HepG2 (cell line): Measurements from ENCODE around the gene DCST2. TPM values are rescaled to one million over a fixed set of nuclear protein-coding genes. Genes with fewer than 3 reads are reported as not detected.
A peak's percentile ranks its signal among the peaks of the same experiment; 100 is the strongest.

Experiments
- ATAC-seq: fragments of 200-7000 bp; cut with Tn5 transposase; 3 replicates; pipeline ENCODE4 v1.9.1; 2020; ENCODE audit warnings: mild to moderate bottlenecking, moderate library complexity
- Bru-seq: library from RNA; stranded (reverse); fragments of 400-500 nt; gene quantifications from one replicate; lab custom pipeline; 2021; lab: Mats Ljungman, UMichigan
- BruChase-seq, 2 experiments: library from RNA; stranded (reverse); fragments of 400-500 nt; gene quantifications; one replicate each; lab custom pipeline; 2021; lab: Mats Ljungman, UMichigan
- BruUV-seq: library from RNA; stranded (reverse); fragments of 400-500 nt; replicated peaks from 2 replicates; lab custom pipeline; 2021; lab: Mats Ljungman, UMichigan
- CTCF ChIA-PET: fragments of 300-600 bp; formaldehyde crosslinking; extraction: SDS; loops from one replicate; lab custom pipeline; 2021; ENCODE audit warnings: low total read pairs, inconsistent platforms, low intra/inter-chr PET ratio; lab: Yijun Ruan, JAX
- POLR2A ChIA-PET: fragments of 350-600 bp; sonication (Branson Sonifier 250); formaldehyde crosslinking; loops from one replicate; lab custom pipeline; 2020; ENCODE audit warnings: antibody characterized with exemption, inconsistent platforms; lab: Yijun Ruan, JAX
- DNase-seq: peaks from one replicate; pipeline ENCODE4 v3.0.0-alpha.2; 2015; ENCODE audit warnings: low spot score
- FAIRE-seq: peaks from 3 replicates; lab custom pipeline; 2011; peaks lifted over from hg19 to GRCh38; lab: Jason Lieb, UNC
- H2AFZ ChIP-seq: one replicate; pipeline ENCODE4 v1.6.1; 2011; ENCODE audit warnings: low read length, inconsistent platforms
- H3K27ac ChIP-seq: fragments of 300-600 bp; 3 replicates; pipeline ENCODE4 v1.8.0; 2011; ENCODE audit warnings: mixed run types, mild to moderate bottlenecking, mixed read lengths, low read length, inconsistent platforms; ENCODE audit not compliant: insufficient read depth; ENCODE audit errors: extremely low read length
- H3K27me3 ChIP-seq, 2 experiments: fragments of 200-600 bp in 1 of 2; 2 replicates in 1 of 2; 3 replicates in 1 of 2; pipeline versions ENCODE4 v1.6.0 to v1.8.0; 2011; ENCODE audit warnings: low read length in 2 of 2, mild to moderate bottlenecking in 2 of 2, moderate library complexity in 2 of 2, inconsistent platforms in 1 of 2; ENCODE audit not compliant: insufficient read depth in 2 of 2, control insufficient read depth in 1 of 2
- H3K36me3 ChIP-seq, 2 experiments: fragments of 200-600 bp in 1 of 2; replicated peaks in 1 of 2; 2 replicates in 1 of 2; 3 replicates in 1 of 2; pipeline versions ENCODE4 v1.5.1 to v1.8.0; 2011; ENCODE audit warnings: low read length in 2 of 2, inconsistent platforms in 1 of 2; ENCODE audit not compliant: insufficient read depth in 2 of 2, control insufficient read depth in 1 of 2
- H3K4me1 ChIP-seq: 2 replicates; pipeline ENCODE4 v1.5.1; 2012; ENCODE audit warnings: low read length, inconsistent platforms; ENCODE audit not compliant: insufficient read depth
- H3K4me2 ChIP-seq: 2 replicates; pipeline ENCODE4 v1.6.0; 2011; ENCODE audit warnings: low read depth, low read length, inconsistent platforms
- H3K4me3 ChIP-seq, 3 experiments: fragments of 200-600 bp in 1 of 3; sonication (generic), shearing (Covaris generic) in 1 of 3; replicated peaks in 1 of 3; 2 replicates each; pipeline ENCODE4 v1.5.1; 2011 to 2016; ENCODE audit warnings: low read length in 3 of 3, inconsistent platforms in 2 of 3, low read depth in 2 of 3, mild to moderate bottlenecking in 2 of 3, control low read depth in 1 of 3, mixed read lengths in 1 of 3; ENCODE audit not compliant: insufficient read depth in 1 of 3
- H3K79me2 ChIP-seq: one replicate; pipeline ENCODE4 v1.6.1; 2011; ENCODE audit warnings: low read length, inconsistent platforms; ENCODE audit not compliant: insufficient read depth
- H3K9ac ChIP-seq: 2 replicates; pipeline ENCODE4 v1.6.0; 2011; ENCODE audit warnings: mild to moderate bottlenecking, low read depth, low read length, inconsistent platforms; ENCODE audit not compliant: insufficient read depth
- H3K9me3 ChIP-seq: 2 replicates; pipeline ENCODE4 v1.5.1; 2012; ENCODE audit warnings: mild to moderate bottlenecking, low read length
- H4K20me1 ChIP-seq: 2 replicates; pipeline ENCODE4 v1.6.0; 2011; ENCODE audit warnings: inconsistent platforms, mild to moderate bottlenecking, low read length, moderate library complexity; ENCODE audit not compliant: insufficient read depth
- BATF2 ChIP-seq: sonication (generic); formaldehyde crosslinking; IDR thresholded peaks from 2 replicates; pipeline ENCODE4 v1.8.0; 2022; ENCODE audit warnings: mild to moderate bottlenecking, missing genetic modification reagents, moderate library complexity
- JUND ChIP-seq: sonication (generic); formaldehyde crosslinking; IDR thresholded peaks from 2 replicates; pipeline ENCODE4 v1.8.0; 2022; ENCODE audit warnings: mild to moderate bottlenecking, missing genetic modification reagents
- PLRG1 ChIP-seq: fragments of 450-650 bp; conservative IDR thresholded peaks from 2 replicates; pipeline ENCODE4 v1.6.1; 2016
- RERE ChIP-seq: IDR thresholded peaks from 2 replicates; pipeline ENCODE4 v1.6.1; 2016; ENCODE audit warnings: low read depth, missing genetic modification reagents, missing compliant biosample characterization
- RORA ChIP-seq: sonication (generic); formaldehyde crosslinking; IDR thresholded peaks from 2 replicates; pipeline ENCODE4 v1.5.0; 2020; ENCODE audit warnings: mild to moderate bottlenecking, missing genetic modification reagents, moderate library complexity
- ZBTB10 ChIP-seq: sonication (generic); formaldehyde crosslinking; IDR thresholded peaks from 2 replicates; pipeline ENCODE4 v1.4.0; 2020; ENCODE audit warnings: missing genetic modification reagents, borderline replicate concordance
- ZBTB2 ChIP-seq: sonication (generic); formaldehyde crosslinking; IDR thresholded peaks from 2 replicates; pipeline ENCODE4 v1.8.0; 2022; ENCODE audit warnings: low read depth, missing genetic modification reagents
- ZNF207 ChIP-seq: fragments of 450-650 bp; IDR thresholded peaks from 2 replicates; pipeline ENCODE4 v1.6.1; 2016; ENCODE audit warnings: antibody characterized with exemption, borderline replicate concordance
- WGBS: methylation state at CpG from one replicate; pipeline ENCODE4 v1.1.6; 2017; ENCODE audit warnings: low lambda C conversion rate; 5-methylcytosine and 5-hydroxymethylcytosine counted together
- in situ Hi-C: cut with HindIII; loops from 2 replicates; pipeline ENCODE4 v1.10.0; 2017; ENCODE audit warnings: low pct_unique_long_range_greater_than_20kb; ENCODE audit not compliant: extremely low pct_ligation_motif_present
- intact Hi-C: fragments of 100-400 bp; cut with micrococcal nuclease; formaldehyde crosslinking; loops from one replicate; pipeline ENCODE4 v1.10.0; 2022; ENCODE audit not compliant: unreplicated experiment
- long read RNA-seq, 2 experiments: library from RNA in 1 of 2; library from polyadenylated mRNA in 1 of 2; stranded (forward) in 1 of 2; unstranded in 1 of 2; transcript quantifications; one replicate each; pipeline ENCODE4 v2.0.0, GENCODE V29; 2019 to 2022
- polyA minus RNA-seq, 3 experiments: library from RNA; depleted of rRNA, polyadenylated mRNA; stranded (reverse); fragments of >200 nt; gene quantifications; 2 replicates each; pipeline ENCODE4 v1.2.3, GENCODE V29; 2011; ENCODE audit warnings: low replicate concordance in 1 of 3
- polyA plus RNA-seq, 8 experiments: library from polyadenylated mRNA; depleted of rRNA in 3 of 8; stranded (reverse) in 7 of 8; unstranded in 1 of 8; fragments of >200 nt; fragmentation: Illumina TruSeq in 4 of 8; extraction: Trizol in 4 of 8; gene quantifications; 2 replicates each; pipeline versions ENCODE4 v1.2.1 to v1.2.3, GENCODE V29; 2011 to 2016; ENCODE audit warnings: low read depth in 4 of 8, missing spikeins in 1 of 8, mixed read lengths in 1 of 8; ENCODE audit not compliant: insufficient read depth in 1 of 8
- total RNA-seq, 5 experiments: library from RNA; depleted of rRNA; stranded (reverse); fragments of >200 nt; fragmentation: Illumina TruSeq; extraction: Trizol; gene quantifications; 2 replicates each; pipeline ENCODE4 v1.2.3, GENCODE V29; 2016; ENCODE audit warnings: low read depth in 1 of 5

The DCST2 gene
- not detected in 2 replicates for total RNA-seq (2016; rRNA removed; fragmentation: Illumina TruSeq; extraction: Trizol)
- not detected in 2 replicates for total RNA-seq (2016; cell fraction: cytosol; rRNA removed; fragmentation: Illumina TruSeq; extraction: Trizol; ENCODE audit: low read depth)
- total RNA-seq (2016; cell fraction: insoluble cytoplasmic fraction; rRNA removed; fragmentation: Illumina TruSeq; extraction: Trizol): not detected in 2 replicates
- total RNA-seq (2016; cell fraction: membrane; rRNA removed; fragmentation: Illumina TruSeq; extraction: Trizol): not detected in 2 replicates
- total RNA-seq (2016; cell fraction: nucleus; rRNA removed; fragmentation: Illumina TruSeq; extraction: Trizol): not detected in 2 replicates
- 0.74 and 0.80 TPM in 2 replicates for polyA plus RNA-seq (2011; rRNA removed)
- polyA plus RNA-seq (2011; cell fraction: cytosol; rRNA removed): 0.17 and 0.19 TPM in 2 replicates
- 7.8 and 11.4 TPM in 2 replicates for polyA plus RNA-seq (2011; cell fraction: nucleus; rRNA removed)
- polyA plus RNA-seq (2012): 0.35 and 1.6 TPM in 2 replicates
- 0.29 TPM in 1 of 2 replicates, not detected in the other for polyA plus RNA-seq (2016; cell fraction: cytosol; fragmentation: Illumina TruSeq; extraction: Trizol; ENCODE audit: low read depth)
- polyA plus RNA-seq (2016; cell fraction: insoluble cytoplasmic fraction; fragmentation: Illumina TruSeq; extraction: Trizol; ENCODE audit: low read depth): not detected in 2 replicates
- not detected in 2 replicates for polyA plus RNA-seq (2016; cell fraction: membrane; fragmentation: Illumina TruSeq; extraction: Trizol; ENCODE audit: low read depth)
- 0.29 TPM in 1 of 2 replicates, not detected in the other for polyA plus RNA-seq (2016; cell fraction: nucleus; fragmentation: Illumina TruSeq; extraction: Trizol; ENCODE audit: insufficient read depth, low read depth)
- polyA minus RNA-seq (2011; rRNA and poly(A)+ RNA removed; ENCODE audit: low replicate concordance): 0.08 and 2.6 TPM in 2 replicates
- polyA minus RNA-seq (2011; cell fraction: cytosol; rRNA and poly(A)+ RNA removed): not detected in 2 replicates
- 0.37 TPM in 1 of 2 replicates, not detected in the other for polyA minus RNA-seq (2011; cell fraction: nucleus; rRNA and poly(A)+ RNA removed)
- Bru-seq, nascent RNA: percentile 17 among the genes with signal in this experiment
- BruChase-seq, experiment 1, labeled RNA remaining after a 6-hour chase: percentile 18 among the genes with signal in this experiment
- percentile 22 among the genes with signal in this experiment for BruChase-seq, experiment 2, labeled RNA remaining after a 2-hour chase
- long read RNA-seq, experiment 1: 0 reads
- long read RNA-seq, experiment 2: 0 reads

GRCh38 chr1:155033524-155033923 is at the start of gene DCST2, which contains the start of gene DCST1:
TSS of gene DCST2 (minus strand) at chr1:155033781. CDS start at chr1:155033701, 80 bp downstream.
TSS of gene DCST1 (plus strand) at chr1:155033824. CDS start at chr1:155034037, 213 bp downstream.
- Histone ChIP-seq H3K79me2 (no peaks in the 10 kb centered on the region), H3K4me1 (peaks cover 28% of the 10 kb centered on the region), H3K9ac (no peak within 1 kb of the TSS), H3K9me3 (no peaks in the 10 kb centered on the region), H3K4me2 (no peak within 1 kb of the TSS), H3K36me3 (no peaks in the 10 kb centered on the region), H2AFZ (no peak within 1 kb of the TSS), H3K4me3 (no peak within 1 kb of the TSS), H3K27ac (no peak within 1 kb of the TSS), H4K20me1 (no peaks in the 10 kb centered on the region), H3K27me3 (peaks cover 9 to 66% of the 10 kb centered on the region in 2 experiments)
- no peak for ATAC-seq
- ChIA-PET POLR2A (no interaction called here), CTCF (no interaction called here)
- BruUV-seq: no TSS peak
- in situ Hi-C loops (no loop called here), intact Hi-C loops (no loop called here)
- DNase-seq: no peak
- FAIRE-seq: no peak
- 51% methylated on average over 7 of the region's 9 CpGs for WGBS
- no peak for TF ChIP-seq ZBTB10 (CRISPR knock-in tag)
- no peak for TF ChIP-seq RERE (CRISPR knock-in tag)
- TF ChIP-seq RORA (CRISPR knock-in tag): no peak
- TF ChIP-seq ZBTB2 (CRISPR knock-in tag): no peak
- no peak for TF ChIP-seq BATF2 (CRISPR knock-in tag)
- no peak for TF ChIP-seq JUND (CRISPR knock-in tag)
- no peak for TF ChIP-seq ZNF207
- TF ChIP-seq PLRG1: no peak
